Endothelial cell of umbilical vein (primary cell): ENCODE data around the gene MMD. TPM values are rescaled to one million over a fixed set of nuclear protein-coding genes. Genes with fewer than 3 reads are reported as not detected.

Experiments
- BruUV-seq: library from RNA; stranded (reverse); fragments of 400-500 nt; replicated peaks from 2 replicates; lab custom pipeline; 2021; lab: Mats Ljungman, UMichigan
- CTCF ChIA-PET: fragments of 300-600, 350-600 bp; sonication (Branson Sonifier 250); formaldehyde crosslinking; loops from one replicate; lab custom pipeline; 2021; ENCODE audit warnings: antibody characterized with exemption, inconsistent platforms; lab: Charles Lee
- POLR2A ChIA-PET: fragments of 300-600, 350-600 bp; sonication (Branson Sonifier 250); formaldehyde crosslinking; loops from one replicate; lab custom pipeline; 2021; ENCODE audit warnings: antibody characterized with exemption, inconsistent platforms; lab: Charles Lee
- DNase-seq: peaks from one replicate; pipeline ENCODE4 v3.0.0-alpha.2; 2011; ENCODE audit warnings: low read depth, low spot score
- FAIRE-seq: peaks from 2 replicates; lab custom pipeline; 2011; peaks lifted over from hg19 to GRCh38; lab: Jason Lieb, UNC
- H2AFZ ChIP-seq: 2 replicates; pipeline ENCODE4 v1.6.0; 2012; ENCODE audit warnings: low read depth, low read length, control low read depth, inconsistent platforms
- H3K27ac ChIP-seq: 2 replicates; pipeline ENCODE4 v1.5.1; 2011; ENCODE audit warnings: low read depth, mild to moderate bottlenecking, control low read depth, low read length, moderate library complexity; ENCODE audit not compliant: insufficient read depth
- H3K27me3 ChIP-seq, 2 experiments: 2 replicates each; pipeline versions ENCODE4 v1.6.0 to v1.6.1; 2011; ENCODE audit warnings: low read length in 2 of 2, mixed read lengths in 1 of 2; ENCODE audit not compliant: control insufficient read depth in 2 of 2, insufficient read depth in 2 of 2
- H3K36me3 ChIP-seq, 2 experiments: 2 replicates in 1 of 2; 3 replicates in 1 of 2; pipeline ENCODE4 v1.5.1; 2011; ENCODE audit warnings: low read length in 2 of 2, mild to moderate bottlenecking in 1 of 2, moderate library complexity in 1 of 2; ENCODE audit not compliant: control insufficient read depth in 2 of 2, insufficient read depth in 2 of 2; ENCODE audit errors: extremely low read depth in 1 of 2
- H3K4me1 ChIP-seq: 3 replicates; pipeline ENCODE4 v1.5.1; 2011; ENCODE audit warnings: mild to moderate bottlenecking, low read length; ENCODE audit not compliant: control insufficient read depth, insufficient read depth; ENCODE audit errors: extremely low read depth
- H3K4me2 ChIP-seq: 2 replicates; pipeline ENCODE4 v1.6.1; 2011; ENCODE audit warnings: low read length, control low read depth, mixed read lengths; ENCODE audit not compliant: insufficient read depth
- H3K4me3 ChIP-seq, 3 experiments: fragments of 200-600 bp in 1 of 3; sonication (generic), shearing (Covaris generic) in 1 of 3; replicated peaks in 1 of 3; 2 replicates each; pipeline ENCODE4 v1.5.1; 2011 to 2016; ENCODE audit warnings: control low read depth in 3 of 3, low read length in 3 of 3, mild to moderate bottlenecking in 2 of 3, inconsistent platforms in 1 of 3, low read depth in 1 of 3, moderate library complexity in 1 of 3; ENCODE audit not compliant: insufficient read depth in 1 of 3
- H3K79me2 ChIP-seq: 2 replicates; pipeline ENCODE4 v1.6.0; 2012; ENCODE audit warnings: low read length, inconsistent platforms; ENCODE audit not compliant: control insufficient read depth, insufficient read depth
- H3K9ac ChIP-seq: replicated peaks from 2 replicates; pipeline ENCODE3; 2011; ENCODE audit warnings: low read length, control low read depth; ENCODE audit not compliant: insufficient read depth; ENCODE audit errors: extremely low read depth
- H3K9me1 ChIP-seq: replicated peaks from 3 replicates; pipeline ENCODE4 v1.6.0; 2011; ENCODE audit warnings: mild to moderate bottlenecking, low read length; ENCODE audit not compliant: control insufficient read depth, insufficient read depth; ENCODE audit errors: extremely low read depth
- H3K9me3 ChIP-seq: replicated peaks from 2 replicates; pipeline ENCODE4 v1.5.1; 2012; ENCODE audit warnings: low read length, inconsistent platforms; ENCODE audit not compliant: control insufficient read depth, insufficient read depth
- H4K20me1 ChIP-seq: replicated peaks from 2 replicates; pipeline ENCODE3; 2011; ENCODE audit warnings: mild to moderate bottlenecking, low read length; ENCODE audit not compliant: control insufficient read depth, insufficient read depth; ENCODE audit errors: extremely low read depth
- EZH2 ChIP-seq: IDR thresholded peaks from 2 replicates; pipeline ENCODE4 v1.6.1; 2012; ENCODE audit warnings: borderline replicate concordance, low read depth, mild to moderate bottlenecking, moderate library complexity, low read length, inconsistent platforms; ENCODE audit not compliant: severe bottlenecking
- FOS ChIP-seq: IDR thresholded peaks from 2 replicates; pipeline ENCODE4 v1.6.1; 2011; ENCODE audit warnings: mild to moderate bottlenecking, low read length, moderate library complexity, borderline replicate concordance; ENCODE audit not compliant: insufficient read depth
- GATA2 ChIP-seq: IDR thresholded peaks from 2 replicates; pipeline ENCODE4 v1.7.0; 2011; ENCODE audit warnings: low read depth, mild to moderate bottlenecking, moderate library complexity, mixed read lengths, low read length; ENCODE audit not compliant: insufficient read length, insufficient read depth
- JUN ChIP-seq: IDR thresholded peaks from 2 replicates; pipeline ENCODE4 v1.6.1; 2011; ENCODE audit warnings: borderline replicate concordance, low read depth; ENCODE audit not compliant: insufficient read length, insufficient read depth
- MYC ChIP-seq: IDR thresholded peaks from one replicate; pipeline ENCODE4 v1.6.1; 2011; ENCODE audit warnings: mild to moderate bottlenecking, low read depth, low read length
- POLR2A ChIP-seq: IDR thresholded peaks from 2 replicates; pipeline ENCODE4 v1.6.1; 2012; ENCODE audit warnings: low read depth, mild to moderate bottlenecking, control low read depth, low read length
- POLR2AphosphoS5 ChIP-seq: IDR thresholded peaks from 2 replicates; pipeline ENCODE4 v1.6.1; 2012; ENCODE audit warnings: low read depth, mild to moderate bottlenecking, control low read depth, low read length, moderate library complexity; ENCODE audit not compliant: insufficient read depth
- dilution Hi-C: fragments of 300-500 bp; cut with MboI; formaldehyde crosslinking; loops from one replicate; pipeline ENCODE4 v1.15.0; 2019; ENCODE audit warnings: low sequenced_read_pairs; ENCODE audit not compliant: extremely low pct_ligation_motif_present
- intact Hi-C: fragments of 100-400 bp; cut with micrococcal nuclease; formaldehyde crosslinking; loops from one replicate; pipeline ENCODE4 v1.10.0; 2022
- polyA plus RNA-seq, 4 experiments: library from polyadenylated mRNA; depleted of rRNA in 3 of 4; stranded (reverse) in 3 of 4; unstranded in 1 of 4; fragments of >200 nt; gene quantifications; 2 replicates each; pipeline versions ENCODE4 v1.2.1 to v1.2.3, GENCODE V29; 2011 to 2012; ENCODE audit warnings: missing spikeins in 1 of 4
- total RNA-seq: library from RNA; stranded (reverse); gene quantifications from 2 replicates; pipeline ENCODE4 v1.2.3, GENCODE V29; 2021
- TF ChIP-seq, protein P1 (sequence below): IDR thresholded peaks from 2 replicates; pipeline ENCODE4 v1.6.1; 2011; ENCODE audit not compliant: insufficient read depth, insufficient read length
- TF ChIP-seq, protein P2 (sequence below), 2 donors: IDR thresholded peaks; 1 replicate in 1 of 2; 2 replicates in 1 of 2; pipeline ENCODE4 v1.5.1; 2011; ENCODE audit warnings: low read length in 2 of 2, mild to moderate bottlenecking in 2 of 2, moderate library complexity in 2 of 2, control low read depth in 1 of 2, inconsistent platforms in 1 of 2, low read depth in 1 of 2; ENCODE audit not compliant: insufficient read depth in 1 of 2; ENCODE audit errors: extremely low read depth in 1 of 2

The MMD gene
- total and polyA plus RNA-seq, 2 donors (not counting 3 experiments of a cell fraction or from before 2014, with no cell fraction given), result 5.6 to 9.3 TPM

DNA sequence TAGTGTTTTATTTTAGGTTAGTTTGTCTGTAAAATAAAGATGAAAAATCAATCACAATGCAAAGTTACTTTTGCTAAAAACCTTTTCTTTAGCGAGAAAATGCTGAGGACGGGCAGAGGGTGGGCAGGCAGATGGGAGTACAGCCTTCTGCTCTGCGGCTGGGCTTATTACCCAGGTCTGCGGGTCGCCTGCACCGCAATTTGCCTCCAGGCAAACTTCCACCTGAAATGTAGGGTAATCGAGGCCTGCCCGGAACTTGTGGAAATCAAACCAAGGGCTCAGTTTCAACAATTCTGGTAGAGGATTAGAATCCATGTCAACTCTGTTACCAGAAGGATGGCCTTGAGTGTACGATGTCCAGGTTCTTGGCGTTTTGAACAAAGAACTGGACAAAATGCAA lies 22.3 kb upstream of the MMD start:
- Histone ChIP-seq H3K9me1 (no peaks in the 10 kb centered on the region), H3K27ac (no peak overlapping the region), H3K36me3 (no peaks in the 10 kb centered on the region), H3K9me3 (no peaks in the 10 kb centered on the region), H3K4me2 (no peak overlapping the region), H3K27me3 (peaks cover 0 to 3% of the 10 kb centered on the region in 2 experiments), H3K4me3 (no peak overlapping the region), H2AFZ (no peak overlapping the region), H3K9ac (no peak overlapping the region), H3K4me1 (peaks cover 6% of the 10 kb centered on the region), H3K79me2 (no peaks in the 10 kb centered on the region), H4K20me1 (no peaks in the 10 kb centered on the region)
- dilution Hi-C loops (no loop called here), intact Hi-C loops (no loop called here)
- DNase-seq (no peak), FAIRE-seq (no peak)
- ChIA-PET CTCF (no interaction called here), POLR2A (no interaction called here)
- TF ChIP-seq MYC (no peak), FOS (no peak), JUN (no peak), POLR2A (no peak), POLR2AphosphoS5 (no peak), GATA2 (no peak), EZH2 (no peak)
- TF ChIP-seq, protein P1, sequence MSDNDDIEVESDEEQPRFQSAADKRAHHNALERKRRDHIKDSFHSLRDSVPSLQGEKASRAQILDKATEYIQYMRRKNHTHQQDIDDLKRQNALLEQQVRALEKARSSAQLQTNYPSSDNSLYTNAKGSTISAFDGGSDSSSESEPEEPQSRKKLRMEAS, result no peak
- TF ChIP-seq, protein P2, sequence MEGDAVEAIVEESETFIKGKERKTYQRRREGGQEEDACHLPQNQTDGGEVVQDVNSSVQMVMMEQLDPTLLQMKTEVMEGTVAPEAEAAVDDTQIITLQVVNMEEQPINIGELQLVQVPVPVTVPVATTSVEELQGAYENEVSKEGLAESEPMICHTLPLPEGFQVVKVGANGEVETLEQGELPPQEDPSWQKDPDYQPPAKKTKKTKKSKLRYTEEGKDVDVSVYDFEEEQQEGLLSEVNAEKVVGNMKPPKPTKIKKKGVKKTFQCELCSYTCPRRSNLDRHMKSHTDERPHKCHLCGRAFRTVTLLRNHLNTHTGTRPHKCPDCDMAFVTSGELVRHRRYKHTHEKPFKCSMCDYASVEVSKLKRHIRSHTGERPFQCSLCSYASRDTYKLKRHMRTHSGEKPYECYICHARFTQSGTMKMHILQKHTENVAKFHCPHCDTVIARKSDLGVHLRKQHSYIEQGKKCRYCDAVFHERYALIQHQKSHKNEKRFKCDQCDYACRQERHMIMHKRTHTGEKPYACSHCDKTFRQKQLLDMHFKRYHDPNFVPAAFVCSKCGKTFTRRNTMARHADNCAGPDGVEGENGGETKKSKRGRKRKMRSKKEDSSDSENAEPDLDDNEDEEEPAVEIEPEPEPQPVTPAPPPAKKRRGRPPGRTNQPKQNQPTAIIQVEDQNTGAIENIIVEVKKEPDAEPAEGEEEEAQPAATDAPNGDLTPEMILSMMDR (IDR thresholded peaks at IDR 0.05; ENCODE audit: extremely low read depth in 1 of 2, insufficient read depth in 1 of 2, low read depth in 1 of 2, low read length in 2 of 2), result no peak
- BruUV-seq, result no TSS peak
